NCI-H1694 treated with DMSO at 0.1 percent for 48 hours (cell line): ENCODE data around the gene GTF2F2.
A peak's percentile ranks its signal among the peaks of the same experiment; 100 is the strongest.

ENCODE experiments used
- DNase-seq: peaks from one replicate; lab custom pipeline; 2025; lab: John Stamatoyannopoulos, UW

Gene GTF2F2

DNA sequence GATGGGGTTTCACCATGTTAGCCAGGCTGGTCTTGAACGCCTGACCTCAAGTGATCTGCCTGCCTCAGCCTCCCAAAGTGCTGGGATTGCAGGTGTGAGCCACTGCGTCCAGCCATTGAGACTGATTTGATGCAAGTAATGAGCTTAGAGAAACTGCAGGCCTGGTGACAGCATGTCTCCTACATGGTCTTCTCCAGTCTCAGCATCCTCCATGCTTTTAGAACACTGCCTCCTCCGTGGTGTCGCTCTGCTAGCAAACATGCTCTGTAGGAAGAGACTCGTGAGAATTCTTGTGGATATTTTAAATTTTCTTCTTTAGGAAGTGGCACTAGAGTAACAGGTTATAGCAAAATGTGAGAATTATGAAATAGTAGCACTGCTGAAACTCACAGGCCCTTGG, 183.6 kb downstream of the GTF2F2 start:
- no peak for DNase-seq

DNA sequence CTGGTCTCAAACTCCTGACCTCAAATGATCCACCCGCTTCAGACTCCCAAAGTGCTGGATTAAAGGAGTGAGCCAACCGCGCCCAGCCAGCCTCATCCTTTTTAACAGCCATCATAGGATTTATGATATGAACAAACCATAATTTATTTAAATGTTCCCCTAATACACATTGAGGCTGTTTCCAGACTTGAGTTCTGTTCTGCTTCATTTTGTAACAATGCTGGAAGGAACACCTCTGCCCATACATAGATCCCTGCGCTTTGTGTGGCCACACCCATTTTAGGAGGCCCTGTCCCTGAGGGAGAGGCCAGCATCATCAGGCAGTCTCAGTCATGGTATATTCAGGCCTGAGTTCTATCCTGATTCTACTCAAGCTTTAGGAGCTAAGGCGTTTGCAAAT, 184.8 kb downstream of the GTF2F2 start:
- no peak for DNase-seq

- DNase-seq: no peak
These were observed 186.7 kb downstream of the GTF2F2 start for GRCh38 chr13:45306966-45307365.

GRCh38 chr13:45310341-45311131, 190.2 kb downstream of the GTF2F2 start:
- DNase-seq: peak; percentile 42

DNA sequence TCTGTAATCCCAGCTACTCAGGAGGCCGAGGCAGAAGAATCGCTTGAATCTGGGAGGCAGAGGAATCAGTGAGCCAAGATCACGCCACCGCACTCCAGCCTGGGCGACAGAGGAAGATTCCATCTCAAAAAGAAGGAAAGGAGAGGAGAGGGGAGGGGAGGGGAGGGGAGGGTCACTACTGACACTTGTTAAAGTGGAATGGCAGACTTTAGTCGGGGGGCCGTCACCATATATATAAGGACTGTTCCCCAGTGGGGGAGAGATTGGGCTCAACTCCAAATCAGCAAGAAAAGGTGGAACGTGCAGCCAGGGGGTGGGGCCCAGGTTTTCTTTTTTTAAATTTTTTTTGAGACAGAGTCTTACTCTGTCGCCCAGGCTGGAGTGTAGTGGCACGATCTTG, 194.5 kb downstream of the GTF2F2 start:
- DNase-seq: no peak

DNA sequence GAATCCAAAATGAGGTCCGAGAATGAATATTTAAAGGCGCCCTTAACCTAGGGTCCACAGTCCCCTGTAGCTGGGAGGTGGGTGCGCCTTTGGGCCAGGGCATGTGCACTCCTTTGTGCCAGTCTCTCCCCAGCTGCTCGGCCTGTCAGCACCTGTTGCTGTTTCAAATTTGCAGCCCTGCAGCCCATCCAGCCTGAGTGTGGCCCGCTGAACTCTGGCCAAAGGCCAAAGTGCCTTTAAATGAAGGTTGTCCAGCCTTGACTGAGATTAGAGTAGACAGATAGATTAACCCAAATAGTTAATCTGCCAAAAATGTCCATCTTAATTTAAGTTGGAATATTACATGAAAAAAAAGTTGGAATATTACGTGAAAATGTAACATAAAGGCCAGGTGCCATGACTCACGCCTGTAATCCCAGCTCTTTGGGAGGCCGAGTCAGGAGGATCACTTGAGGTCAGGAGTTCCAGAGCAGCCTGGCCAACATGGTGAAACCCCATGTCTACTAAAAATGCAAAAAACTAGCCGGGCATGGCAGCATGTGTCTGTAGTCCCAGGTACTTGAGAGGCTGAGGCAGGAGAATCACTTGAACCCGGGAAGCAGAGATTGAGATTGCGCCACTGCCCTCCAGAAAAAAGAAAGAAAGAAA, 195.3 kb downstream of the GTF2F2 start:
- DNase-seq: no peak

- DNase-seq: no peak
These were observed 196.0 kb downstream of the GTF2F2 start for GRCh38 chr13:45316338-45316737.

DNA sequence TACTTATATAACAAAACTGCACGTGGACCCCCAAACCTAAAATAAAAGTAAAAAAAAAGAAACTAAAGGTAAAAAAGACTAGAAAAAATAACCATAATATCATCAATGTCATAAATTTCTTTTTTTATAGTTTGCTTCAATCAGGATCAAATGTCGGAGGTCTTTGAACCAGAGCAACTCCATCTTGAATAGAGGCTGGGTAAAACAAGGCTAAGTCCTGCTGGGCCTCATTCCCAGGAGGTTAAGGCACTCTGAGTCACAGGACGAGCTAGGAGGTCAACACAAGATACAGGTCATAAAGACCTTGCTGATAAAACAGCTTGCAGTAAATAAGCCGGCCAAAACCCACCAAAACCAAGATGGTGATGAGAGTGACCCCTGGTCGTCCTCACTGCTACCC, 196.7 kb downstream of the GTF2F2 start:
- DNase-seq: no peak

- no peak for DNase-seq
These were observed 200.7 kb downstream of the GTF2F2 start for GRCh38 chr13:45320876-45321629.

DNA sequence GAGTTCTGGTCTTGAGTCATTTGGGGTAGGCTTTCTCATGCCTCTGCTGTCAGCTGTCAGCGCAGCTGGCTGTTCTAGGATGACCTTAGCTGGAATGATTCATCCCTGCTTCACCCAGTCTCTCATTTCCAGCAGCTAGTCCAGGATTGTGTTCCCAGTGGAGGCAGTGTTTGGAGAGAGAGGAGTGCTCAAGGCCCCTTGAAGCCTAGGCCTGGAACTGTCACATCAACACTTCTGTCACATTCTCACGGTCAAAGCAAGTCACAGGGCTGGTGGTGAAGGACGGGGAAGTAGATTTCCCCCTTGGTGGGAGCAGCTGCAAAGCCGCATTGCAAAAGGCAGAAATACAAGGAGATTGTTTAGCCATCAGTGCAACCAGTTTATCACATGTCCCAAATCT, 205.5 kb downstream of the GTF2F2 start:
- DNase-seq: no peak

- DNase-seq: no peak
These were observed 207.1 kb downstream of the GTF2F2 start for GRCh38 chr13:45327253-45327955.

DNA sequence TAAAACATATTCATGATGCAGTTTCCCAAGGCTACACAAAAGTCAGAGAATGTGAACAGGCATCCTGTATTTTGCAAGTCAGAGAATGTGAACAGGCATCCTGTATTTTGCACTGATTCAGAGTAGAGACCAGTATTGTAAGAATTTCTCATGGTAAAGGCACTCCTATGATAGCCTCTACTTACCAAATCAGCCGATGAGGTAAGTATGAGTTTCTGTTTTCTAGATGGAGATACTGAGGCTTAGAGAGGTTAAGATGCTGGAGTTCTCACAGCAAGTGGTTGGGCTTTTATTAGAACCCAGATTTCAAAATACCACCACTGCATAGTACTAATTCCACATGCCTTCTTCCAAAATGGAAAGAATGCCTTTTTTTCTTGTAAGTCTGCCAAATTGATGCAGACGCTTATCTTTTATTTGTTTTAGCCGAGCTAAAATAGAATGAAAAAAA, 208.4 kb downstream of the GTF2F2 start:
- DNase-seq: no peak

DNA sequence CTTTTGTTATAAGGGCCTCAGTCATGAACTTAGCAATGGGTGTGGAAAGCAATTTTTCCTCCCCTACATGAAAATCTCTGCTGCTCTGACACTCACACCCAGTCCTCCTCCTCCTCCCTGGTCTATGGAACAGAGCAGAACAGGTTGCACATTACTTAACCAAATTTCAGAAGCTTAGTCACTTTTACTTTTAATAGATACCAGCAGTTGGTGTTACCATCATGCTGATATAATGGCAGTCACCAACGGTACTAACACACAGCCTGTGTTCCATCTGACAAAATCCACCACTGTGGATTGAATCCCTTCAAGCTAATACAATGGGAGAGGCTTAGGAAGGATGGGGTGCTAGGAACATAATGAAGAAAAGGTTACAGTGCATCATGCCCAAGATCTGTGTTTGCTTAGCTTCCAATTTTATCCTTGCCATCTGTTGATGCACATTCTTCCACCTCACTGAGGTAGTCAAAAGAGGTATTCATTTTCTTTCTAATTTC, 210.9 kb downstream of the GTF2F2 start:
- DNase-seq: no peak

GRCh38 chr13:45331692-45332035, 211.4 kb downstream of the GTF2F2 start:
- no peak for DNase-seq

- DNase-seq: no peak
These were observed 211.9 kb downstream of the GTF2F2 start for GRCh38 chr13:45332036-45332830.

DNA sequence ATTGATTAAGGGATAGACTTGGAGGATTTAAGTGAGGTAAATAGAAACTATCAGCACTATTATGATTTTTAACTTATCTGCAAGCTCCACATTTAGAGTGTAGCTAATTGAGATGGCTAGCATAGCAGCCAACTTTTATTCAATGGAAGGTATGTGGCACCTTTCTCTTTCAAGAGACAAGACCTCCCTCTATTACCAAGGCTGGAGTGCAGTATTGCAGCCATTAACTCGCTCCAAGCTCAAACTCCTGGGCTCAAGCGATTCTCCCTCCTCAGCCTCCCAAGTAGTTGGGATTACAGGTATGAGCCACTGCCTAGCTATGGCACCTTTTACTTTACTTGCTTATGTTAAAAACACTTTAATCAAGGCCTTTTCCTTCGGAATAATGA, 212.5 kb downstream of the GTF2F2 start:
- DNase-seq: no peak

- no peak for DNase-seq
These were observed 213.1 kb downstream of the GTF2F2 start for GRCh38 chr13:45333251-45333976.
